Ureter (tissue), 1 donor: ENCODE data around the gene ZNF777. TPM values are rescaled to one million over a fixed set of nuclear protein-coding genes. Genes with fewer than 3 reads are reported as not detected.

Experiments used
- DNase-seq: peaks from one replicate; pipeline ENCODE4 v3.0.0-alpha.2; 2020; ENCODE audit warnings: low spot score
- total RNA-seq: library from RNA; stranded (reverse); gene quantifications from one replicate; pipeline ENCODE4 v1.2.4, GENCODE V29; 2023
- donor health status: DM: yes; HTN: yes; CAD: no.

ZNF777 gene
- total RNA-seq, 1 donor from 2014 or later: 15.1 TPM

- peak; percentile 15 for DNase-seq
Observed at GRCh38 chr7:149455175-149455950, 5.5 kb downstream of the ZNF777 start.

- peak; percentile 7 for DNase-seq
Observed at GRCh38 chr7:149454750-149455149, 6.1 kb downstream of the ZNF777 start.

GRCh38 chr7:149454006-149454405 lies 6.9 kb downstream of the ZNF777 start:
- peak; percentile 23 for DNase-seq

GRCh38 chr7:149450821-149451220 lies 10.0 kb downstream of the ZNF777 start:
- peak; percentile 19 for DNase-seq

GRCh38 chr7:149449897-149450296 lies 11.0 kb downstream of the ZNF777 start:
- peak; percentile 14 for DNase-seq

GRCh38 chr7:149448961-149449360 lies 11.9 kb downstream of the ZNF777 start:
- DNase-seq: peak; percentile 3

- peak; percentile 15 for DNase-seq
Observed at GRCh38 chr7:149446026-149446425, 14.8 kb downstream of the ZNF777 start.

- DNase-seq: peak; percentile 14
Observed at GRCh38 chr7:149444287-149444686, 16.6 kb downstream of the ZNF777 start.

- DNase-seq: peak; percentile 6
Observed at GRCh38 chr7:149443523-149443922, 17.3 kb downstream of the ZNF777 start.

- DNase-seq: no peak
Observed at GRCh38 chr7:149442924-149443323, 17.9 kb downstream of the ZNF777 start.

- peak; percentile 13 for DNase-seq
Observed at GRCh38 chr7:149440222-149440621, 20.6 kb downstream of the ZNF777 start.

GRCh38 chr7:149436358-149436757 lies 24.5 kb downstream of the ZNF777 start:
- peak; percentile 9 for DNase-seq

GRCh38 chr7:149433124-149433523 lies 27.7 kb downstream of the ZNF777 start:
- DNase-seq: no peak

GRCh38 chr7:149432121-149432691 lies 28.7 kb downstream of the ZNF777 start:
- no peak for DNase-seq

GRCh38 chr7:149431486-149432120 lies 29.3 kb downstream of the ZNF777 start:
- no peak for DNase-seq

GRCh38 chr7:149430192-149430591 lies 30.7 kb downstream of the ZNF777 start:
- DNase-seq: no peak

GRCh38 chr7:149427893-149428292 lies 33.0 kb downstream of the ZNF777 start:
- DNase-seq: no peak

- DNase-seq: no peak
Observed at GRCh38 chr7:149427096-149427680, 33.7 kb downstream of the ZNF777 start.

GRCh38 chr7:149423449-149424110 lies 37.3 kb downstream of the ZNF777 start:
- no peak for DNase-seq

GRCh38 chr7:149422914-149423301 lies 38.0 kb downstream of the ZNF777 start:
- DNase-seq: no peak

- DNase-seq: peak; percentile 55
Observed at GRCh38 chr7:149422162-149422913, 38.5 kb downstream of the ZNF777 start.
